Activated CD4-positive, alpha-beta T cell treated with anti-CD3 and anti-CD28 coated beads, Interleukin-2, amount 50 U/mL, for 16 hours (primary cell): Measurements from ENCODE around the gene PODXL2.
"Not testable (repeated sequence)": the region's sequence is repeated elsewhere in the genome, so short reads cannot be mapped to it uniquely, and the experiment has no call there.

Experiments
- DNase-seq: peaks from one replicate; pipeline ENCODE4 v3.0.0-alpha.2; 2020

Gene PODXL2

GRCh38 chr3:127628788-127629466, at the start of gene PODXL2:
TSS of gene PODXL2 (plus strand) at chr3:127629185. CDS start at chr3:127629220, 35 bp downstream.
- DNase-seq = no peak

GRCh38 chr3:127580327-127581060, 48.5 kb upstream of the PODXL2 start:
- DNase-seq = no peak

- no peak for DNase-seq
These were observed 44.3 kb upstream of the PODXL2 start for GRCh38 chr3:127584734-127585133.

GRCh38 chr3:127585163-127585812, 43.7 kb upstream of the PODXL2 start:
- DNase-seq = no peak

GRCh38 chr3:127585813-127586413, 43.1 kb upstream of the PODXL2 start:
- no peak for DNase-seq

- no peak for DNase-seq
These were observed 41.1 kb upstream of the PODXL2 start for GRCh38 chr3:127587876-127588275.

GRCh38 chr3:127588806-127589577, 40.0 kb upstream of the PODXL2 start:
- DNase-seq = peak; percentile 39

- no peak for DNase-seq
These were observed 39.2 kb upstream of the PODXL2 start for GRCh38 chr3:127589600-127590281.

- peak; percentile 20 for DNase-seq
These were observed 38.7 kb upstream of the PODXL2 start for GRCh38 chr3:127590282-127590592.

- peak; percentile 92 for DNase-seq
These were observed 38.2 kb upstream of the PODXL2 start, which contains the start of gene TPRA1 for GRCh38 chr3:127590593-127591465. TSS of gene TPRA1 (minus strand) at chr3:127590733. CDS start at chr3:127580146, 10,587 bp downstream.

- DNase-seq = no peak
These were observed 35.8 kb upstream of the PODXL2 start for GRCh38 chr3:127593178-127593577.

- DNase-seq = no peak
These were observed 33.7 kb upstream of the PODXL2 start for GRCh38 chr3:127595303-127595702.

- DNase-seq = no peak
These were observed 31.8 kb upstream of the PODXL2 start for GRCh38 chr3:127597020-127597771.

- no peak for DNase-seq
These were observed 30.0 kb upstream of the PODXL2 start for GRCh38 chr3:127598841-127599570.

- DNase-seq = no peak
These were observed 28.1 kb upstream of the PODXL2 start for GRCh38 chr3:127600749-127601456.

GRCh38 chr3:127604035-127604434, 24.9 kb upstream of the PODXL2 start:
- DNase-seq = no peak

GRCh38 chr3:127604546-127605165, 24.3 kb upstream of the PODXL2 start:
- no peak for DNase-seq

- DNase-seq = not testable (repeated sequence)
These were observed 23.4 kb upstream of the PODXL2 start for GRCh38 chr3:127605547-127605946.
